ENCODE results near the gene ATP13A3. TPM values are rescaled to one million over a fixed set of nuclear protein-coding genes. Genes with fewer than 3 reads are reported as not detected.

Gene ATP13A3
- total RNA-seq, 1 experiment from 2014 or later, result 181 TPM

GRCh38 chr3:194424373-194424772 is 62.4 kb downstream of the ATP13A3 start:
- Mint-ChIP-seq H3K27ac (ENCODE audit: unreplicated experiment) (no peak overlapping the region), H3K36me3 (ENCODE audit: insufficient read depth, unreplicated experiment) (peaks cover 80% of the 10 kb centered on the region), H3K4me3 (ENCODE audit: unreplicated experiment) (no peak overlapping the region), H3K9me3 (ENCODE audit: unreplicated experiment) (no peaks in the 10 kb centered on the region), H3K4me1 (ENCODE audit: low read depth, unreplicated experiment) (peaks cover 6% of the 10 kb centered on the region), H3K27me3 (ENCODE audit: insufficient read depth, unreplicated experiment) (no peaks in the 10 kb centered on the region)
- no peaks in the 10 kb centered on the region for H3K4me1 ChIP-seq
- no TSS peak for BruUV-seq (replicated peaks)
- no peaks in the 10 kb centered on the region for H3K36me3 ChIP-seq (ENCODE audit: control insufficient read depth, insufficient read depth, low read length)
- CTCF ChIA-PET, result no interaction called here
- intact Hi-C loops (cut with micrococcal nuclease; ENCODE audit: unreplicated experiment), result no loop called here
- TF ChIP-seq, protein P1, sequence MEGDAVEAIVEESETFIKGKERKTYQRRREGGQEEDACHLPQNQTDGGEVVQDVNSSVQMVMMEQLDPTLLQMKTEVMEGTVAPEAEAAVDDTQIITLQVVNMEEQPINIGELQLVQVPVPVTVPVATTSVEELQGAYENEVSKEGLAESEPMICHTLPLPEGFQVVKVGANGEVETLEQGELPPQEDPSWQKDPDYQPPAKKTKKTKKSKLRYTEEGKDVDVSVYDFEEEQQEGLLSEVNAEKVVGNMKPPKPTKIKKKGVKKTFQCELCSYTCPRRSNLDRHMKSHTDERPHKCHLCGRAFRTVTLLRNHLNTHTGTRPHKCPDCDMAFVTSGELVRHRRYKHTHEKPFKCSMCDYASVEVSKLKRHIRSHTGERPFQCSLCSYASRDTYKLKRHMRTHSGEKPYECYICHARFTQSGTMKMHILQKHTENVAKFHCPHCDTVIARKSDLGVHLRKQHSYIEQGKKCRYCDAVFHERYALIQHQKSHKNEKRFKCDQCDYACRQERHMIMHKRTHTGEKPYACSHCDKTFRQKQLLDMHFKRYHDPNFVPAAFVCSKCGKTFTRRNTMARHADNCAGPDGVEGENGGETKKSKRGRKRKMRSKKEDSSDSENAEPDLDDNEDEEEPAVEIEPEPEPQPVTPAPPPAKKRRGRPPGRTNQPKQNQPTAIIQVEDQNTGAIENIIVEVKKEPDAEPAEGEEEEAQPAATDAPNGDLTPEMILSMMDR (IDR thresholded peaks at IDR 0.05; ENCODE audit: insufficient read depth in 1 of 2, low read depth in 1 of 2, low read length in 1 of 2, severe bottlenecking in 1 of 2, unreplicated experiment in 1 of 2), result no peak
- H3K27me3 ChIP-seq (replicated peaks; ENCODE audit: control insufficient read depth, insufficient read depth, low read length), result no peaks in the 10 kb centered on the region
- H3K9me3 ChIP-seq, result no peaks in the 10 kb centered on the region
- no peak for DNase-seq
- H3K4me3 ChIP-seq (ENCODE audit: low read depth, low read length), result no peak overlapping the region
- POLR2A ChIA-PET, result no interaction called here

GRCh38 chr3:194423317-194423716 is 63.5 kb downstream of the ATP13A3 start:
- Mint-ChIP-seq H3K36me3 (ENCODE audit: insufficient read depth, unreplicated experiment) (peaks cover 78% of the 10 kb centered on the region), H3K4me1 (ENCODE audit: low read depth, unreplicated experiment) (peaks cover 6% of the 10 kb centered on the region), H3K9me3 (ENCODE audit: unreplicated experiment) (no peaks in the 10 kb centered on the region), H3K4me3 (ENCODE audit: unreplicated experiment) (no peak overlapping the region), H3K27ac (ENCODE audit: unreplicated experiment) (no peak overlapping the region), H3K27me3 (ENCODE audit: insufficient read depth, unreplicated experiment) (no peaks in the 10 kb centered on the region)
- BruUV-seq (replicated peaks), result no TSS peak
- 0 out of 2 replicates have a peak, but pooled peaks cover 1% of the 10 kb centered on the region for H3K36me3 ChIP-seq (ENCODE audit: control insufficient read depth, insufficient read depth, low read length)
- no peaks in the 10 kb centered on the region for H3K27me3 ChIP-seq (replicated peaks; ENCODE audit: control insufficient read depth, insufficient read depth, low read length)
- TF ChIP-seq, protein P1 (IDR thresholded peaks at IDR 0.05; ENCODE audit: insufficient read depth in 1 of 2, low read depth in 1 of 2, low read length in 1 of 2, severe bottlenecking in 1 of 2, unreplicated experiment in 1 of 2), result no peak
- DNase-seq, result no peak
- intact Hi-C loops (cut with micrococcal nuclease; ENCODE audit: unreplicated experiment), result no loop called here
- H3K4me1 ChIP-seq, result no peaks in the 10 kb centered on the region
- no peaks in the 10 kb centered on the region for H3K9me3 ChIP-seq
- ChIA-PET POLR2A (no interaction called here), CTCF (no interaction called here)
- no peak overlapping the region for H3K4me3 ChIP-seq (ENCODE audit: low read depth, low read length)

DNA sequence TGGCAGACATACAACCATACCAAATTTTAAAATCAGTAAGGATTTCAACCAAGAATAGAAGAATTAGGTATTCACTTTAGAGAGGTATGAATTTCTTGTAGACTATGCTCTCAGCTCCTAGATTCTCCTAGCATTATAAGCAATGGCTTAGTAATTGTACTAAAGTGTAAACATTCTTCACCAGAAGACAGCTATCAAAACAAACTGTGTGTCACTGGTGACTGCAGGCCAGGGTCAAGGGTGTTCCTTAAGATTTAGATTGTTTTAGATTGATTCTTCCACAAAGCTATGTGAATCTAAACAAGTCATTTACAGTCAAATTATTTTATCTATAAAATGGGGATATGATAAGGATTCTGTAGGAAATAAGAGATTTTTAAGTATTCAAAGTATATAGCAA is 64.6 kb downstream of the ATP13A3 start:
- BruUV-seq (replicated peaks), result no TSS peak
- CTCF ChIA-PET, result no interaction called here
- H3K4me3 Mint-ChIP-seq (ENCODE audit: unreplicated experiment), result no peak overlapping the region
- intact Hi-C loops (cut with micrococcal nuclease; ENCODE audit: unreplicated experiment), result no loop called here
- no peaks in the 10 kb centered on the region for H3K9me3 ChIP-seq
- H3K27ac Mint-ChIP-seq (ENCODE audit: unreplicated experiment), result no peak overlapping the region
- TF ChIP-seq, protein P1 (IDR thresholded peaks at IDR 0.05; ENCODE audit: insufficient read depth in 1 of 2, low read depth in 1 of 2, low read length in 1 of 2, severe bottlenecking in 1 of 2, unreplicated experiment in 1 of 2), result no peak
- no peaks in the 10 kb centered on the region for H3K27me3 Mint-ChIP-seq (ENCODE audit: insufficient read depth, unreplicated experiment)
- H3K4me1 ChIP-seq, result no peaks in the 10 kb centered on the region
- no peak overlapping the region for H3K4me3 ChIP-seq (ENCODE audit: low read depth, low read length)
- 0 out of 2 replicates have a peak, but pooled peaks cover 1% of the 10 kb centered on the region for H3K36me3 ChIP-seq (ENCODE audit: control insufficient read depth, insufficient read depth, low read length)
- peaks cover 6% of the 10 kb centered on the region for H3K4me1 Mint-ChIP-seq (ENCODE audit: low read depth, unreplicated experiment)
- no peaks in the 10 kb centered on the region for H3K27me3 ChIP-seq (replicated peaks; ENCODE audit: control insufficient read depth, insufficient read depth, low read length)
- H3K36me3 Mint-ChIP-seq (ENCODE audit: insufficient read depth, unreplicated experiment), result peaks cover 74% of the 10 kb centered on the region
- no peak for DNase-seq
- H3K9me3 Mint-ChIP-seq (ENCODE audit: unreplicated experiment), result no peaks in the 10 kb centered on the region
- POLR2A ChIA-PET, result no interaction called here
